Fibroblast of peridontal ligament (primary cell): Measurements from ENCODE around the gene ATP8A2.
A peak's percentile ranks its signal among the peaks of the same experiment; 100 is the strongest.

Experiments
- DNase-seq: peaks from one replicate; pipeline ENCODE4 v3.0.0-alpha.2; 2010; ENCODE audit errors: extremely low read depth

ATP8A2 gene

DNA sequence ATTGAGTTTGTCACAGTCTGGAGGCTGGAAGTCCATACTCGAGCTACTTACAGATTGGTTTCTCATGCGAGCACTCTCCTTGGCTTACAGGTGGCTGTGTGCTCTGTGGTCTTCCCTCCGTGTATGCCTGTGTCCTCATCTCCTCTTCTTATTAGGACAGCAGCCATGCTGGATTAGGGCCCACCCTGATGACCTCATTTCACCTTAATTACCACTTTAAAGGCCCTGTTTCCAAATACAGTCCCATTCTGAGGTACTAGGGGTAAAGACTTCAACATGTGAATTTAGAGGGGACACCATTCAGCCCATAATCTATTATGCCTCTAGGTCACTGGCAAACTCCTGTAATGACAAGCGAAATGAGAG, 639.4 kb downstream of the ATP8A2 start:
- DNase-seq = no peak

DNA sequence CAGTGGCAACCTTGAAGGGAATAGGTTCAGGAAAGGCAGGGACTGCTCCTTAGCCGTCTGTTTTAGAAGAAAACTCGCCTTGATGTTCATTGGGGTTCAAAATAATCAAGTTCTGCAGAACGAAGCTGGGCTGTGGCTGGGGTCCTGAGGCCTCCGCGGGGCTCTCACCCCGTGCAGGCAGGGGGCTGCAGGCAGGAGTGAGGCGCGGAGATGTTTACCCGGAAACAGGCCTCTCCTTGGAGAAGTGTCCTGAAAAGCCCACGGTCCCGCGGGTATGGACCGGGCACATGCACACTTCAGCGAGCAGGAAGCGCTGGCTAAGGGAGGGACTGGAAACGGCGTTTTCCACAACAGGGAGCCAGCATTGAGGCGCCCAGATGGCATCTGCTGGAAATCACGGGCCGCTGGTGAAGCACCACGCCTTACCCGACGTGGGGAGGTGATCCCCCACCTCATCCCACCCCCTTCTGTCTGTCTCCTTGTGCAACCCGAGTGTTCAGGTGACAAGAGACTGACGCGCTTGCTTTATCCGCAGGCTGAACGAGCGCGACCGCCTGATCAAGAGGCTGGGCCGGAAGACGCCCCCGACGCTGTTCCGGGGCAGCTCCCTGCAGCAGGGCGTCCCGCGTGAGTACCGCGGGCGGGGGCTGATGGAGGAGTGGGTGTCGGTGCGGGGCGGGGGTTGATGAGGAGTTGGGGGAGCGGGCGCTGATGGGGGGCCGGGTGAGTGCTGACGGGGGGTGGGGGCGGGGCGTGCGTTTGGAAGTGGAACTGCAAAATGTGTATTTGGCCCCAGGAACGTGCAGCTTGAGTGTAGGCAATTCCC, 640.4 kb downstream of the ATP8A2 start:
- DNase-seq = no peak

DNA sequence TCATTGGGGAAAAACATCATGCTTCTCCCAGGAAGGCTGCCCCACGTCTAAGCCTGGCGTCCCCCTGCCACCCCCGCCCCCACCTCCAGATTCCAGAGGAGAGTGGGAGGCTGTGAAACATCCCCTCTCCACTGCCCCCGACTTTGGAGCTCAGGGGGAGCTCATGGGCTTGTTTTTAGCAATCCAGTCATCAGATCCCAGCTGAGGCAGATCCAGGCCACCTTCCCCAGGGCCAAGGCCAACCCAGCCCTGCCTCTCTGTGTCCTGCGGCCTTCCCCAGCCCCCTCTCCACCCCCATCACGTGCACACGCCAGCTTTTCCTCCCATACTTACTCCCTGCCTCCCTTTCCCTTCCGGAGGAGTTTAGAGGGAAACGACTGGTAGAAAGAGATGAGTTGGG, 641.2 kb downstream of the ATP8A2 start:
- DNase-seq = no peak

DNA sequence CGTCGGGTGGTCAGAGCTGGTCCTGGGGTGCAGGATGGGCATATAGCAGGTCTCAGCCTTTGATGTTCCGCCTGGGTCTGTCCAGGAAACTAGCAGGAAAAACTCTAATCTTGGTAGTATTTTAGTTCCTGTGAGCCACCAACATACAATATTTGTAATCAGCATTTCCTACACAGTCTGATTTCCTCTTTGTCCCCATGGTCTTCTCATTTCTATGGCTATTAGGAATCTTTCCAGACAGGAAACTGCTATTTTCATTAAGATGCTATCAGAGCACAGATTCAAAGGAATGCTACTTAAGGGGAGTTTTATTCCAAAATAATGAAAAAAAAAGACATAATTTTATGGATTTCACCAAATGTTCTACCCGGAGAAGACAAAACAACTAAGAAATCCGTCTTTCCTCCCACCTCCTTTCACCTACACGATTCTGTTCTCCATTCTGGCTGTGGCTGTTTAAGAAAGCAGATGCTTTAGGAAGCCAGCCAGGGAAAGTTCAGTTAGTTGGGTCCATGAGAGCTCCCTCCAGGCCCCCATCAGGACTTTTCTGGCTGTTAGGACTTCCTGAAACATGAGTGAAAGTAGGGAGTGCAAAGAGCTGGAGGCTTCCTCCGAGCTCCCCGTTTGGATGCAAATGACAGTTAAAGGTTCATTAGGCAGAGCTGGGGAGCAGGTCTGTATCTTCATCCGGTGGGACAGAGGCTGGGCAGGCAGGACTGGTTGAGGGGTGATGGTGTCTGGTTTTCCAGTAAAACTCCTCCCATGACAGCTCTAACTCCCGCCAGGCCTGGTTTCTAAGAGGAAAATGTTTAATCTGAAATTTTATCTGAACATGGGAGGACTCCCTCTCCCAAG, 643.7 kb downstream of the ATP8A2 start:
- DNase-seq = no peak

DNA sequence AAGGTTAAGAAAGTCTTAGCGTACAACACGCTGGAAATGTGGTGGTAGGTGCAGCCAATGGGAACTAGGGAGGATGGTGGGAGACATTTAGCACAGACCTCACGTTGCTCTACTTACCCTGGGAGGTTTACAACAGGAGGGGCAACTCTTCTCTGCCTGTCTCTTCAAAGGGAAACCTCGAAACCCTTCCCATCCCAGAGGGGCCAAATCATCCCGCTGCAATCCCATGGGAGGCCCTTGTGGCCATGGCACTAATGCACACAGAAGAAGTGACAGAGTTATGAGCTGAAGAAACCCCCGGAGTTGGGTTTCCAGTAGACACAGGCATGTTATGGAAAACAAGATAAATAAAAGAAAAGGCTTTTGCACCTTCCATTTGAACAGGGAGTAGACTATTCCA, 644.4 kb downstream of the ATP8A2 start:
- DNase-seq = no peak

DNA sequence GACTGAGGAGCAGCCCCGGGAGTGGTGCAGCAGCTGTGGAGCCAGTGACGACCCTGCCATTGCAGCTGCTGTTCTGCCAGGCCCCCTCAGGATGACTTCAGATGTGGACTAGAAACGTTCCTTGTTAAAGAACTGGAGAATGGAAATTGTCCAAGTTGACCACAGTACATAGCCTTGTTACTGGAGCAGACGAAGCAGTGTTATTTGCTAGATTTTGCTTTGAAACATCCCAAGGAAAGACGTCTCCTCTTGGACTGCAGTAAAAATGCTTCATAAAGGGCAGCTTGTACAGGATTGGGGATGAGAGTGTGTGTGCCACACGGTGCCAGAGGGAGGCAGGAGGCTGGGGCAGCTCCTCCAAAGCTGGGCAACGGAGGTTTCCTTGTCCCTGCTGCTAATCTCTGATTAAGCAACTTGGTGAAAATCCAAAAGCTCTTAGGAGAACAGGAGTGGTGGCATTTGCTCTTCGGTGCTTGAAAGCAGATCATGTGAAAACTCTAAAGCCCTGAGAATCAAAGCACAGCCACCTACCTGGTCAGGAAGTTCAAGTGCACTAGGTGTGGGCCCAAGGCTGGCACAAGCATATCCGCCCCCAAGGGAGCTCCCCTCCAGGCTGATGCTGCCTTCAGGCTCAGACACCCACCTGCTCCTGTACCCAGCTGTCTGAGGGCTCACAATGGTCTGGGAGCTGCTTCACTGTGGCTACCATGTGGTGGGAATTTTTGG, 645.6 kb downstream of the ATP8A2 start:
- DNase-seq = peak; percentile 16

DNA sequence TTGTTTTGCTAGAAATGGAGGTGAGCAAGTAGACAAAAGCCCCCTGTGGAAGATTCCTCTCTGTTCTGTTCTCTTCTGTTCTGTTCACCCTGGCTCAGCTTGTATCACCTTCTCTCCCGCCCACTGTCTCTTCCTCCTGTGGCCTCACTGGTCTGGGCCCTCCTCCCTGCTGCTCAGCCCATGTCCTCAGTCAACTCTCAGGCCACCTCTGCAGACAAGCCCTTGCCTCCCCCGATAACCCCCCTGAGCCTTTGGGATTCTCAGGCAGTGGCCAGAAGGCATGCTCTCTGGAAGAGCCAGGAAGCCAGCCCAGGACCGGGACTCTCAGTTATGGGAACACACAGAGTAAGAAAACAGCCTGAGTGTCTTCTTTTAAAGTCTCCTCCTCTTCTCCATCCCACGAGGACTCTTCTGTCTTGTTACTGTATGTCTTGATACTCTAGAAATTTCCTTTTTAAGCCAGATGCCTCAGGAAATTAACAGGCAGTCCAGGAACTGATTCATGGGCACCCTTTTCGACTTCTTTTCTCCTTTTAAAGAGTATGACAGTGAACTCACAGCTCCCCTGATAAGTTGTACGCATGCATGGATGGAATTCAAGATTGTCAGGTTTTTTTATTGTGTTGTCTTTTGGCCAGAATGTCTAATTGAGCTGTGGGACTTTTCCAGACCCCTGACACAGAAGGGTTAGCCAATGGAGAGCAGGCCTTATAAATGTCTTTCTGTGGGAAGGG, 646.3 kb downstream of the ATP8A2 start:
- no peak for DNase-seq

DNA sequence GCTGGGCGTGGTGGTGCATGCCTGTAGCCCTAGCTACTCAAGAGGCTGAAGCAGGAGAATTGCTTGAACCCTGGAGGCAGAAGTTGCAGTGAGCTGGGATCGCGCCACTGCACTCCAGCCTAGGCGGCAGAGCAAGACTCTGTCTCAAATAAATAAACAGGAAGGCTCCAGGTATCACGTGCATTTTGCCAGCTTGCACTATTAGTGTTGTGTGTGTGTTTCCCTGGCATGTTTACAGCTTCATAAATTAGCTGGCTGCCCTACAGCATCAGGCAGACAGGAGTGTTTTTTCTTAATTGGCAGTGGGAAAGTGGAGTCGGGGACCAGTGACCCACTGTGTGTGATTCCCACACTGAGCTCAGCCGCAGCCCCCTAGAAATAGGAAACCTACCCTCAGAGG, 647.5 kb downstream of the ATP8A2 start:
- DNase-seq = no peak

DNA sequence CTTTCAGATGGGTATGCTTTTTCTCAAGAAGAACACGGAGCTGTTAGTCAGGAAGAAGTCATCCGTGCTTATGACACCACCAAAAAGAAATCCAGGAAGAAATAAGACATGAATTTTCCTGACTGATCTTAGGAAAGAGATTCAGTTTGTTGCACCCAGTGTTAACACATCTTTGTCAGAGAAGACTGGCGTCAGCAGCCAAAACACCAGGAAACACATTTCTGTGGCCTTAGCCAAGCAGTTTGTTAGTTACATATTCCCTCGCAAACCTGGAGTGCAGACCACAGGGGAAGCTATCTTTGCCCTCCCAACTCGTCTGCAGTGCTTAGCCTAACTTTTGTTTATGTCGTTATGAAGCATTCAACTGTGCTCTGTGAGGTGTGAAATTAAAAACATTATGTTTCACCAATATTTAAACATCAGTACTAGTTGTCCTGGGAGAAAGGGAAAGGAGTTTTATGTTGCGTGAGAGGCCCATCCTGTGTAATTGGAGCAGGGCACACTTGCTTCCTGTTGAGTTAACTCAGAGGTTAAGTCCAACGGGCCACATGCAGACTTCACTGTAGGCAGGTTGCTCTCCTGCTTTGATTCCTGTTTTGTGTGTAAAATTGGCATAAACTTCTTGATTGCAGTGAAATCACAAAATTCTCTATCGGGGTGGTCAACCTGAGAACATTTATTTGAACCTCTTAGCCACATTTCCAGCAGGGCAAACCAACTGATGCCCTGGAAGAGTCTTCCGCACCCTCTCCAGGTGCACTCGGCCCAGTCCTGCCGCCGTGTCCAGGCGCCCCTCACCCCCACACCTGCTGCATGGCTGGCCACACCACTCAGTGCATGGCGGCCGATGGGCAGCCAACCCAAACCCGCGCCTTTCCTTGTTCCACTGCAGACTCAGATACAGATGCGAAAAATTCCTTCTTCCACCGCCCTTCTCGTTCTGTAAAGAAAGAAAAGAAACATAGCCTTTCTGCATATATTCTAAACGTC, 648.4 kb downstream of the ATP8A2 start:
- peak; percentile 48 for DNase-seq

DNA sequence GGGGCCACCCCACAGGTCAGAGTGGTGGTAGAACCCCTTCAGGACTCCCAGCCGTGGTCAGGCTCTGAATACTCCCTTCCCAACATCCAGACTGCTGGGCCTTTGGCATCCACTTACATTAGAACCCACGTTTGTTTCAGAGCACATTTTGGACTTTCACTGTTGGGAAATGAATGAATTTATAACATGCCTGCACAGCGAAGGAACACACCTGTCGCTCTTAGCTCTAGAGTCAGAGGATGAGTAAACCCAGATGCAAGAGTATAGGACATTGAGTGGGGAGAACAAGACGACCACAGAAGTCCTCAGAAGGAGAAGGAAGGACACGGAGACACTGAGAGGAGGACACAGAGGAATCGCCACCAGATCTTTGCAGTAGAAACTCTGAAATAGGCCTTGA, 649.1 kb downstream of the ATP8A2 start:
- DNase-seq = no peak

DNA sequence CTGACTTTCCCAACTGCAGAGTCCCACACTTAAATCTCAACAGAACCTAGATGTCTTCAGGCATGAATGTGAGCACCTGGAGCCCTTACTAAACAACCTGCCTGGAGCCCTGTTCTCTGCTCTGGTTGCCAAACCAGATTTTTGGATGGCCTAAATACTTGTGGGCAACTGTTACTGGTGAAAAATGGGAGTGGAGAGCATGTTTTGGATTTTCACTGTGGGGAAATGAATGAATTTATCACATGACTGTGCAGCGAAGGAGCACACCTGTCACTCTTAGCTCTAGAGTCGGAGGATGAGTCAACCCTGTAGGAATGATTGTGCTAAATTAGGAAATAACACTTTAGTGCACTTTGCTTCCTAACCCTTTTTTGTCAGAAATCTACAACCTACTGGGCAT, 649.7 kb downstream of the ATP8A2 start:
- no peak for DNase-seq

DNA sequence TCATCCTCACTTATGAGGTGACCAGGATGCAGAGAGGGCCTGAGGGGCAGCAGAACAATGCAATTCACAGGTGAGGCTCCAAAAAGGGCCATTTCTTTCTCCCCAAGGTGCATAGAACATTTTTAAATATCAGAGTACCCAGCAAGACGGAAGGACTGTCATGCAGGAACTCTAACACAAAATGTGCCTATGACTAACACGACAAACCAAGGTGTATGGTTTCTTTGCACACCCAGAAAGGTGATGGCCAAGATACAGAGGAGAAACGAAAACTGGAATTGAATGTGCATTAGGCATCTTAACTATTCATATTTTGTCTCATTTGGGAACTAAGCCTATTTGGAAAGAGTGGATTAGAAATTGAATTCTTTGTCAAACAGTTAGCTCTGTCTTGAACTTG, 650.2 kb downstream of the ATP8A2 start:
- no peak for DNase-seq

DNA sequence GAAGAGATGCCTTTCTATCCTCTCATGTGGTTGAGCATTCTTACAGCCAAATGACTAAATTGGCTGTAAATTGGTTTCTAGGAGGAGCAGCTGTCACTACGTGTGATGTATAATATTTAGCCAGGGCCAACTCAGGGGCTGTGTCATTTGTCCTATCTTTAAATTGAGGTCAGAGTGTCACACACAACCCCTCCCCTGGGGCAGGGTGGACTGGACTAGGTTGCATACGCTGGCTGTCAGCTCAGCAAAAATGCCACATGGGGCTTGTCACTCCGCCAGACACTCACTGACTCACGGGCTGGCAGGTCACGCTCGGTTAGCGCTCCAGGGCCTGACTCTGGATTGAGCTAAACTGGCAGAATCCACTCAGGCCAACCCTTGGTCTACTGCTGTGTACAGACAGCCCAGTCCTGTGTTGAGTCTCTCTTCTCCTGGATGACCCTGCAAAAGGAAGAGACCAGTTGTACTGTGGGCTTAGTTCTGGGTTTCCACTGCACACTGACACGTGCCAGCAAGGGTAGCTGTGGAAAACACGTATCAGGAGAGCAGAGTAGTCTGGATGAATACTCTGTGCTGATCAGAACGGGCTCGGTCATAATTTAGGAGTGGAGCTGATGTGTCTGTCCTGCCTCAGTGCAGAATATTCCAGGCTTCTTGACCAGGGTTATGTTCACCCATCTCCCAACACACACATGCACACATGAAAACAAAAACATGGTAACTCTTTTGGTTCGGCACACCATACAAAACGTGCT, 650.9 kb downstream of the ATP8A2 start:
- DNase-seq = peak; percentile 48

DNA sequence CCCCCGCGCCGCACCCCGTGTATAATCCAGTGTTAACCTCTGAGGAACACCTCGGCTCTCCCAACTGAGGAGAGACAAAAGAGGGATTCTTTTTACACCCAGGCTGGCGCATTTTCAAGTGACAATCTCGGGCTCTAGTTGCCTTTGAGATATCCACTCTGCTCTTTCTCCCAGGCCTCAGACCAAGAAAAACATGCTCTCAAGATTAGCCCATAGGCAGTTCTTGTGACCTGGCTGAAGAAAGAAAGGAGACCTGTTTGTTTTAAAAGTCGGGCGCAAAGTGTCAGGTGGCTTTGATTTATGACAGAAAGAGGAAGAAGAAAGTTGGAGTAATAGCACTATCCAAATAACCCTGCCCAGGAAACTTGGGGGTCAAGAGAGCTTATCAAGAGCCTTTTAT, 652.8 kb downstream of the ATP8A2 start:
- no peak for DNase-seq

DNA sequence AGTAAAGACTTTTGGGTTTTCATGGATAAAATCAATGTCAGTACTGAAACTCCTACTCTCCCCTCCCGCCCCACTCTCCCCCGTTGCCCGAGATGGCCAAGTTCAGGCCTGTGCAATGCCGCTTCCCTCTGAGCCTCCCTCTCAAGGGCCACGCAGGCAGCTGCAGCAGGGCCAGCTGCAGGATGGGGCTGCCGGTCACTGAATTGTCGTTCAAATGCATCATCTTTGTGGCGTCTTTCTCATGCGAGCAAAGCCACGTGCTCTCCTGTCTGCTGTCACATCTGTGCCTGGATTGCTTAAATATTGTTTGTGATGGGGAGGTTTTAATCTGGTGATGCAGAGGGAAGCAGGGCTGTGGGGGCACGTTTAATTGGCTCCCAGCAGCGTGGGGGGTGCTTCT, 653.4 kb downstream of the ATP8A2 start:
- no peak for DNase-seq

DNA sequence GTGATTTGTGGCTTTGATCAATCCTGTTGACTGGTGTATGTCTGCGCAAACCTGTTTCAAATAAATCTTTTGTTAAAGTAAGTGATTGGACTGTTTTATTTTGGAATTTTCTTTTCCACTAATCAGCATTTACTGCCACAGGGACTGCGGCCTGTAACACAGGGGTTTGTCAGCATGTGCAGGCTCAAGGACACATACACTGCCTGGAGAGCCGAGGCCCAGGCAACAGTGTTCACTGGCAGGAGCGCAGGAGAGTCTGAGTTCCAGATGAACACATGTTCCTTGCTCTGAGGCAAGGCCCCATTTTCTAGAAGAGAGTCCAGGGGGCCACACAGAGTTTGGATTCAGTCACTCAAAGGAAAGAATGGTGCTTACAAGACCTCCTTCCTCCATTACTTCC, 654.0 kb downstream of the ATP8A2 start:
- DNase-seq = no peak

DNA sequence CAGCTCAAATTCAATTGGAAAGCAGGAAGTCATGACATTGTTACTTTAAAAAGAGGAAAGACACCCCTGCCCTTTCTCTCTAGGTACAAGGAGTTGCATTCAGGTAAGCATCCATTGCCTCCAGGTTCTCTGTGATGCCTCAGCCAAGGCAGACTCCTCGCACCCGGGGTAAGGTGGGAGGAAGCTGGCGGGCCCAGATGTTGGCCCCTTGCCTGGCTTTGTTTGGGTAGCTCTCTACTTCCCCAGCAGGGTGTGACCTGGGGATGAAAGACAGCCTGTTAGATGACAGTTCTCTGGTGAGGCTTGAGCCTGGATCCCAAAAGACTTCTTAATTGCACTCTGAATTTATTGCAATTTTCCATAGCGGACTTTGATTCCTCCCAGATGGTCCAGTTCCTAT, 654.4 kb downstream of the ATP8A2 start:
- no peak for DNase-seq

DNA sequence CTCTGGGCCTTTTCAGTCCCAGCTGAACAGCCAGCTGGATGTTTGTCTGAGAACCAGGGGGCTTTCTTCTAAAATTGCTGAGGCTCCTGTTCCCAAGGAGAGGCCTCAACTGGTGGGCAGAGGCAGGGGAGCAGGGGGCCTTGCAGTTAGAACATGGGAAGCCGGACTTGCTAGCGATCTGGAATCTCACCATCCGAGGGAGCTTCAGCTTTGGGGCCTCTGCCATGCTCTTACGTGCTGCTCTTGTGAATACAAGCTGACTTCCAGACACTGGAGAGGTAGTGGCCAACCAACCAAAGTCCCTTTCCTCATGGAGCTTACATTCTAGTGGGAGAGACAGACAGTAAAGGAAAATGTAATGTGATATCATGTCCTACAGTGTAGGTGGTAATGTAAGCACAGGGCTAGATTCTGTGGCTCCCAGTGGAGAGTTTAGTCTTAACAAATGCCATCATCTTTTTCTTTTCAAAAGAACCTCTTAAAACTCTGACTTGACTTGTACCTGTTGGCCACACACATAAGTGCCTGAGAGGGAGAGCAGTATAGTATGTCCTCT, 657.9 kb downstream of the ATP8A2 start:
- no peak for DNase-seq

DNA sequence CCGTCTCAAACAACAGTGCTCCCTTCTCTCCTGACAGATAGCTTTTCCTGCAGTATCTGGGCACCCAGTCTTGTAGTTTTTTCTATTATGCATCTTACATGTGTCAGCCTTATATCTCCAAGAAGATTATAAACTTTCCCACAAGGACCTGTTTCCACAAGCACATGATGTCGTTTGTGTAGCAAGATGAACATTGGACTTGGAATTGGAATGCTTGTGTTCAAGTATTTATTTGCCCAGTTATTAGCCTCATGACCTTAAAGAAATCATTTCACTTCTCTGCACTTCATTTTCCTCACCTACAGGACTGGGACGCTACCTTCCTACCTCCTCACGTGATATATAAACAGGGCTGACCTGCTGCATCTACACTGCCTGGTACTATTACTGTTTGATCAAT, 658.6 kb downstream of the ATP8A2 start:
- DNase-seq = no peak

DNA sequence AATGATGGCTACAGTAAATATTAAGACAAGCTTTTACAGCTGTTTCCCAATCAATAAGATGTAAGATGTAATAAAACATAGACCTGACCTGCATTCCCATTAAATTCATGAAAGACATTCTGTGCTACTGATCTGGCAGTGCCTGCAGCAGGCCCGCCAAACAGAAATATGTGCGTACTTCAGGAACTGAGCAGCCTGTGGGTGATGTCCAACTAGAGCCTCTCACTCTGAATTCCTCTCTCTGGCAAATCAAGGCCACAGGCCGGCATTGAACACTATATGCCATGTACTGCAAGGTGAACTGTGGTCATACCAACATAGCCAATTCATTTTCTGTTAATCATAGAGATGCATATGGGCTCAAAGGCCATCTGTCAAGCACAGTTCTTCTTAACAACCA, 662.2 kb downstream of the ATP8A2 start:
- DNase-seq = no peak
